Measurements from ENCODE around the gene PXN.

The PXN gene

DNA sequence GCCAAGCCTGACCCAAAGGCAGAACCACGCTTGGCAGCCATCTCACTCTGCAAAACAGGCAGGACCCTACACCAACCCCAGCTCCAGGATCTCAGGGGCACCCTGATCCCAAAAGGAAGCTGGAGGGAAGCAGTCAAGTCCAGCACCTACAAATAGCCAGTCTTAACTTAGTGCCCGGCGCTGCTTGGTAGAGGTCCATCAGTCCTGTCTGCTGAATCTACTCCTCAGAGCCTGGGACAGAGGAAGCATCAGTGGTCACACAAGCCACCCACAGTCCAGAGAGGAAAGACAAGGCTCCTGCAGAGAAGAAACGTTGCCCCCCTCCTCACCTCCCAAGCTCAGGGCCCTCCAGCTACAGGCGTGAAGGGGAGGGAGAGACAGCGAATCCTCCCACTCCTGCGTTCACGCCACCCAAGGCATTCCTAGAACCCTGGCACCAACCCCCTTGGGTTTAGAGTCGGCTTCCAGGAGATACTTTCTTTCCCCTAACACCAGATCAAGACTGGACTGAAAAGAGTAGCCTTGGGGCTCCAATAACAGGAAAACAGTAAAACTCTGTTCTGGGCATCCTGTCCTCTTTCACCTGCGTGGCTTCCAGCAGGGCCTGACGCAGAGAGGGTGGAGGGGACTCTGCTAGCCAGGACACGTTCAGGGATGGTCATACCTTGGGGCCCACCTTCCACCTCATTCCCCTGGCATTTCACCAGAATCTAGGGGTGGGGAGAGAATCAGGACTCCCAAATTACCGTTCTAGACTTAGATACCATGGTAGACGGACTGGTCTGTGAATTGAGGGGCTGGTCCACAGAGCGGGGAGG lies 1.2 kb downstream of the PXN start:
- no peak for DNase-seq
- in situ Hi-C loops (cut with HindIII; ENCODE audit: low pct_ligation_motif_present, low sequenced_read_pairs): no loop called here
- no peak overlapping the region for H3K27ac ChIP-seq
- H3K4me3 ChIP-seq (ENCODE audit: low read depth, low read length): peak overlapping the region; percentile 84
- H3K27me3 ChIP-seq (replicated peaks): no peaks in the 10 kb centered on the region
- TF ChIP-seq, protein P1, sequence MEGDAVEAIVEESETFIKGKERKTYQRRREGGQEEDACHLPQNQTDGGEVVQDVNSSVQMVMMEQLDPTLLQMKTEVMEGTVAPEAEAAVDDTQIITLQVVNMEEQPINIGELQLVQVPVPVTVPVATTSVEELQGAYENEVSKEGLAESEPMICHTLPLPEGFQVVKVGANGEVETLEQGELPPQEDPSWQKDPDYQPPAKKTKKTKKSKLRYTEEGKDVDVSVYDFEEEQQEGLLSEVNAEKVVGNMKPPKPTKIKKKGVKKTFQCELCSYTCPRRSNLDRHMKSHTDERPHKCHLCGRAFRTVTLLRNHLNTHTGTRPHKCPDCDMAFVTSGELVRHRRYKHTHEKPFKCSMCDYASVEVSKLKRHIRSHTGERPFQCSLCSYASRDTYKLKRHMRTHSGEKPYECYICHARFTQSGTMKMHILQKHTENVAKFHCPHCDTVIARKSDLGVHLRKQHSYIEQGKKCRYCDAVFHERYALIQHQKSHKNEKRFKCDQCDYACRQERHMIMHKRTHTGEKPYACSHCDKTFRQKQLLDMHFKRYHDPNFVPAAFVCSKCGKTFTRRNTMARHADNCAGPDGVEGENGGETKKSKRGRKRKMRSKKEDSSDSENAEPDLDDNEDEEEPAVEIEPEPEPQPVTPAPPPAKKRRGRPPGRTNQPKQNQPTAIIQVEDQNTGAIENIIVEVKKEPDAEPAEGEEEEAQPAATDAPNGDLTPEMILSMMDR (IDR thresholded peaks at IDR 0.05; ENCODE audit: low read depth, low read length, missing control alignments): no peak
- peaks cover 6% of the 10 kb centered on the region for H3K36me3 ChIP-seq (replicated peaks)

DNA sequence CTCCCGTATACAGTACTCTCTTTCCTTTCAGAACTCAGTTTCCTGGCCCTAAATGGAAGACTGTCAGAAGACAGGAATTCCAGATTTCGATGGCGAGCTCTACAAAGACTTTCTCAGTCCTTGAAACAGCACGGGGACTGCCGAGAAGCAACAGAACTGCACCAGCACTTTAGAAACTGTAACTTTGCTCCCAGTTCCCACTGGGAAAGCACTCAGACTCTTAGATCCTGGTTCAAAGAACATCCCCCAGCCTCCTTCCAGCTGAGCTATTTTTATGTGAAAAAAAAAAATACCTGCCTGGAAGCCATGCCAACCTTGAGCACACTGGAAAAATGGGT lies 1.8 kb downstream of the PXN start:
- Histone ChIP-seq H3K27me3 (replicated peaks) (no peaks in the 10 kb centered on the region), H3K4me3 (ENCODE audit: low read depth, low read length) (peak overlapping the region; percentile 84), H3K27ac (peak overlapping the region; percentile 8), H3K36me3 (replicated peaks) (peaks cover 6% of the 10 kb centered on the region)
- no peak for DNase-seq
- in situ Hi-C loops (cut with HindIII; ENCODE audit: low pct_ligation_motif_present, low sequenced_read_pairs): no loop called here
- TF ChIP-seq, protein P1 (IDR thresholded peaks at IDR 0.05; ENCODE audit: low read depth, low read length, missing control alignments): no peak

DNA sequence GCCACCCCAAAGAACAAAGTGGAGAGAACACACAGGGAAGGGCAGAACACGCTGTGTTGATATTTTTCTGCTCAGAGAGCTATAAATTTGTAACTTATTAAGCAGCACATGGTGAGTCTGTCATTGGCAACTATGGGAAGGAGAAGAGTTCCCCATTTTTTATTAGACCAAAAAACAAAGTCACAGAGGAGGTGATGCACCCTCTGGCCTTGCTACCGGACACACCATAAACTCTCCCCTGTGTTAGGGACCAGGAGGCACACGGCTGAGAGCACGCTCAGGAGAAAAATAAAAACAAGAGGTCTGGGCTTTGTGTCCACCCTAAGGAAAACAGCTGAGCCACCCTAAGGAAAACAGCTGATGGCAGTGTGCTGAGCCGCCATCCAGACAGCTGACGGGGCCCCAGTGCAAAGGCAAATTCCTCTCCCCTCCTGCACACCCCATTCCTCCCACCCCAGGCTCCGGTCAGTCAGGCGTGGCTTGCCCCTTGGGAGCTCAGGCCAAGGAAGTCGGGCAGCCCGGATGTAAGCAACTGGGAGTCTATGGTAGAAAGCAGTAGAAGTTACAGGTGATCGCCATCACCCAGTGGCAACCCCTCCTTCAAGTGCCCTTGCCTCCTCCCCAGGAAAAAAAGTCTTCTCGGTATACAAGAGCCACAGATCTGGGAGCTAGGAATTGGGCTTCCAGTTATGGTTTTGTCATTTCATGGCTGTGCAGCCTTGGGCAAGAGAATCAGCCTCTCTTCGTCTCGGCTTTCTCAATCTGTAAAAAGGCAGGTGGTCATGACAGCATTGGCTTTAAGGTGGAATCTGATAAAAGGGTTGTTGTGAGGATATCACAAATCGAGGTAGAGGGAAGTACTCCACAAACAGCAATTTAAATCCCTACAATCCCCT lies 2.4 kb downstream of the PXN start:
- Histone ChIP-seq H3K27ac (peak overlapping the region; percentile 8), H3K36me3 (replicated peaks) (peaks cover 6% of the 10 kb centered on the region), H3K27me3 (replicated peaks) (no peaks in the 10 kb centered on the region), H3K4me3 (ENCODE audit: low read depth, low read length) (peak overlapping the region; percentile 84)
- TF ChIP-seq, protein P1 (IDR thresholded peaks at IDR 0.05; ENCODE audit: low read depth, low read length, missing control alignments): no peak
- DNase-seq: no peak
- in situ Hi-C loops (cut with HindIII; ENCODE audit: low pct_ligation_motif_present, low sequenced_read_pairs): no loop called here

DNA sequence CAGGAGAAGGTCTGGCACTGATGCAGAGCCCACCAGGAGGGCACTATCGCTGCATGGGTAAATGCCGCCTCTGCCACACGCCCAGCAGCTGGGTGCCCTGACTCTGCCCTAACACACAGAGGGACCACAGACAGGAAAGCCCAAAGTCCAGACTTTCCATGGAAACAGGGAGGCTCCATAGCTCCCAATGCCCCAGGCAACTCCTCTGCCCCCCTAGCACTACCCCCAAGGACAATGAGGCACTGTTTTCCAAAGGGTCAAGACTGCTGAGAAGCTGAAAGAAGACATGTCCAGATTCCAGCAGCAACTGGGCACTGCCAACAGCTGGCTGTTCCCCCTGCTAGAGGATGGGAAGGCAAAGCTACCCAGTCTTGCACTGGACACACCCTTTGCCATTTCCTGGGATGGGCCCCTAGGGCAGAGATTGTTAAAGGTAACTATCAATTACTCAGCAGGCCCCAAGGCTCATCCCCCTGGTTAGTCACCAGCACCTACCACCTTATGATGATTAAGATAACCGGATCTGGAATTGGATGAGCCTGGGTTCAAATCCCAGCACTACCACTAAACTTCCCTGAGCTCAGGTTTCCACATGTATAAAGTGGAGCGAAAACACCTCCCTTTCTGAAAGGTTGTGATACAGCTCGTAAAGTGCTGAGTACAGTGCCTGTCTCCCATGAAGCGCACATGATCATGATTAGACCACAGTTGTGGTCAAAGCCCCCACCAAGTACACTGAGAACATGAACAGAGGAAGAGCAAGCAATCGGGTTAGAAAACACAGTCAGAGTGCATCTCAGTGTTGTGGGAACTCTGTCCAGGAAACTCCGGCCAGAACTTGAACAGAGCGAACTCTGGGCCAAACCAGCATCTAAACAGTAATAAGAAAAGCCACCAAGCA lies 3.3 kb downstream of the PXN start:
- peak overlapping the region; percentile 8 for H3K27ac ChIP-seq
- H3K36me3 ChIP-seq (replicated peaks): peaks cover 6% of the 10 kb centered on the region
- peak overlapping the region; percentile 84 for H3K4me3 ChIP-seq (ENCODE audit: low read depth, low read length)
- TF ChIP-seq, protein P1 (IDR thresholded peaks at IDR 0.05; ENCODE audit: low read depth, low read length, missing control alignments): no peak
- in situ Hi-C loops (cut with HindIII; ENCODE audit: low pct_ligation_motif_present, low sequenced_read_pairs): no loop called here
- no peak for DNase-seq
- H3K27me3 ChIP-seq (replicated peaks): no peaks in the 10 kb centered on the region

DNA sequence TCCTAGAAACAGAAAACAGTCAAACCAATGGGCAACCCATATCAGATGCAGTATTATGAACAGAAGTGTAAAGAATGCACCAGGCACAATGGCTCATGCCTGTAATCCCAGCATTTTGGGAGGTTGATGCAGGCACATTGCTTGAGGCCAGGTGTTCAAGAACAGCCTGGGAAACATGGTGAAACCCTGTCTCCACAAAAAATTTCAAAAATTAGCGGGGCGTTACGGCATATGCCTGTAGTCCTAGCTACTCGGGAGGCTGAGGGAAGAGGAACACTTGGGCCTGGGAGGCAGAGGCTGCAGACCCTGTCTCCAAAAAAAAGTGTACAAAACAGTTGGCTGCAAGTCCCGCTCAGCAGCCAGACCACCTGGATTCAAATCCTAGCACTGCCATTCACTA lies 4.9 kb downstream of the PXN start:
- Histone ChIP-seq H3K27ac (no peak overlapping the region), H3K4me3 (ENCODE audit: low read depth, low read length) (no peak overlapping the region), H3K27me3 (replicated peaks) (no peaks in the 10 kb centered on the region), H3K36me3 (replicated peaks) (peaks cover 6% of the 10 kb centered on the region)
- TF ChIP-seq, protein P1 (IDR thresholded peaks at IDR 0.05; ENCODE audit: low read depth, low read length, missing control alignments): no peak
- in situ Hi-C loops (cut with HindIII; ENCODE audit: low pct_ligation_motif_present, low sequenced_read_pairs): no loop called here
- no peak for DNase-seq
